Measurements from ENCODE around the gene SEBOX.
"Not testable (repeated sequence)": the region's sequence is repeated elsewhere in the genome, so short reads cannot be mapped to it uniquely, and the experiment has no call there.

Gene SEBOX

DNA sequence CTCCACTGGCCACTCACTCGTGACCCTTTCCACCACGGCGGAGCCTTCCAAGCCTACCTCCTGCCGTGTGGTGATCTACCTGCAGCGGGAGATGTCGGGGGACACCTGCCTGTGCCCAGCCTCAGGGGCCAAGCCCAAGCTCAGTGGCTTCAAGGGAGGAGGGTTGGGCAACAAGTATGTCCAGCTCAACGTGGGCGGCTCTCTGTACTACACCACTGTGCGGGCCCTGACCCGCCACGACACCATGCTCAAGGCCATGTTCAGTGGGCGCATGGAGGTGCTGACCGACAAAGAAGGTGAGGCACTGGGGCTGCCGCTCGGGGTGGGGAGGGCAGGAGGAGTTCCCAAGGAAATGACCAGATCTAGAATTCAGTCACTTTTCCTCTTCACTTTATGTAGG is 25.6 kb downstream of the SEBOX start:
- peaks cover 63% of the 10 kb centered on the region for H3K36me3 ChIP-seq (ENCODE audit: insufficient read depth, insufficient read length, low read length)
- no peak for TF ChIP-seq YY1 (IDR thresholded peaks at IDR 0.05; ENCODE audit: insufficient read depth, insufficient read length)
- TF ChIP-seq ZNF274 (IDR thresholded peaks at IDR 0.05; ENCODE audit: low read depth, low read length), result no peak
- no peak for TF ChIP-seq SUZ12 (IDR thresholded peaks at IDR 0.05; ENCODE audit: extremely low read depth, insufficient read depth, insufficient read length)
- no peaks in the 10 kb centered on the region for H3K4me1 ChIP-seq (ENCODE audit: insufficient read depth, insufficient read length)
- no peaks in the 10 kb centered on the region for H3K27me3 ChIP-seq (ENCODE audit: insufficient read depth, insufficient read length)
- H3K9ac ChIP-seq (ENCODE audit: insufficient read length, low read depth), result no peak overlapping the region
- H3K4me3 ChIP-seq (ENCODE audit: insufficient read length, low read depth), result no peak overlapping the region
- no peak for DNase-seq (ENCODE audit: low read depth, low spot score)
- no peaks in the 10 kb centered on the region for H3K9me3 ChIP-seq (ENCODE audit: insufficient read depth, low read length)

DNA sequence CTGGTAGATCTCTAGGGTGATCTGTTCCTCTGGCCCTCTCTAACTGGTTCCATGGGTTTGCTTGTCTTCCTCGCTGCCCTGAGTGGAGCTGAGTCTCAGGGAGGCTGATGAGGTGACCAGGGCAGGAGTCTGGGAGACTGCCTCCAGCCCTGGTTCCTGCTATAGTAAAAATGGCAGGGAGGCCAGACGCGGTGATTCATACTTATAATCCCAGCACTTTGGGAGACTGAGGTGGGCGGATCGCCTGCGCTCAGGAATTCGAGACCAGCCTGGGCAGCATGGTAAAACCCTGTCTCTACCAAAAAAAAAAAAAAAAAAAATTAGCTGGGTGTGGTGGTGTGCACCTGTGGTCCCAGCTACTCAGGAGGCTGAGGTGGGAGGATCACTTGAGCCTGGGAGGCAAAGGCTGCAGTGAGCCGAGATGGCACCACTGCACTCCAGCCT is 26.2 kb downstream of the SEBOX start:
- peaks cover 56% of the 10 kb centered on the region for H3K36me3 ChIP-seq (ENCODE audit: insufficient read depth, insufficient read length, low read length)
- H3K9me3 ChIP-seq (ENCODE audit: insufficient read depth, low read length); H3K4me3 ChIP-seq (ENCODE audit: insufficient read length, low read depth); DNase-seq (ENCODE audit: low read depth, low spot score); H3K27me3 ChIP-seq (ENCODE audit: insufficient read depth, insufficient read length); H3K4me1 ChIP-seq (ENCODE audit: insufficient read depth, insufficient read length); H3K9ac ChIP-seq (ENCODE audit: insufficient read length, low read depth): not testable (repeated sequence)

DNA sequence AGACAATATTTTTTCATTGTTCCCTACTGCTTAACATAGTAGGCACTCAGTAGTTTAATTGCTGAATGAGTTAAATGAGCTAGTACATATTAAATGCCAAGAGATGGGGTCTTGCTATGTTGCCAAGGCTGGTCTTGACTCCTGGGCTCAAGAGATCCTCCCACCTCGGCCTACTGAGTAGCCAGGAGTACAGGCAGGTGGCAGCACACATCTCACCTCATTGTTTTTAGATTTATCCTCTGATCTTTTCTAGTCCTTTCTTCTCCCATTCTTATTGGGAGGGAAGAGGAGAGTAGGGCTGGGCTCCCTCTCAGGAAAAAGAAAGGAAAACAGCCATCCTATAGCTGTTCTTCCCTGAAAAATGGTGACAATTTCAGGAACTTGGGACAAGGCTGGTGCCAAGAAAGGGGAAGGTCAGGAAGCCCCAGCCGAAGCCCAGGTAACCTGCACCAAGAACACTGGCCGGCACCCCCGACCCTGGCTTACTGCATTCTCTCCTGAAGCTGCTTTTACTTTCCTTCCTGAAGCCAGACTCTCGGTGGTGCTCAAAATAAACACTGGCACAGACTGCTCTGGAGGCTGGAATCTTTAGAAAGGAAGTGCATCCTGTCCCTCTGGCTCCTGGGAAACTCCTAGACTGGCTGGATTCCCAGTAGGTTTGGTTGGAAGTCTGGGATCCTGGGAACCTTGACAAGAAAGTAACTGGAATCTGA is 26.8 kb downstream of the SEBOX start:
- Histone ChIP-seq H3K9ac (ENCODE audit: insufficient read length, low read depth) (no peak overlapping the region), H3K9me3 (ENCODE audit: insufficient read depth, low read length) (no peaks in the 10 kb centered on the region), H3K36me3 (ENCODE audit: insufficient read depth, insufficient read length, low read length) (peaks cover 51% of the 10 kb centered on the region), H3K27me3 (ENCODE audit: insufficient read depth, insufficient read length) (no peaks in the 10 kb centered on the region), H3K4me3 (ENCODE audit: insufficient read length, low read depth) (no peak overlapping the region), H3K4me1 (ENCODE audit: insufficient read depth, insufficient read length) (no peaks in the 10 kb centered on the region)
- no peak for TF ChIP-seq SUZ12 (IDR thresholded peaks at IDR 0.05; ENCODE audit: extremely low read depth, insufficient read depth, insufficient read length)
- no peak for TF ChIP-seq ZNF274 (IDR thresholded peaks at IDR 0.05; ENCODE audit: low read depth, low read length)
- no peak for TF ChIP-seq YY1 (IDR thresholded peaks at IDR 0.05; ENCODE audit: insufficient read depth, insufficient read length)
- DNase-seq (ENCODE audit: low read depth, low spot score), result no peak

DNA sequence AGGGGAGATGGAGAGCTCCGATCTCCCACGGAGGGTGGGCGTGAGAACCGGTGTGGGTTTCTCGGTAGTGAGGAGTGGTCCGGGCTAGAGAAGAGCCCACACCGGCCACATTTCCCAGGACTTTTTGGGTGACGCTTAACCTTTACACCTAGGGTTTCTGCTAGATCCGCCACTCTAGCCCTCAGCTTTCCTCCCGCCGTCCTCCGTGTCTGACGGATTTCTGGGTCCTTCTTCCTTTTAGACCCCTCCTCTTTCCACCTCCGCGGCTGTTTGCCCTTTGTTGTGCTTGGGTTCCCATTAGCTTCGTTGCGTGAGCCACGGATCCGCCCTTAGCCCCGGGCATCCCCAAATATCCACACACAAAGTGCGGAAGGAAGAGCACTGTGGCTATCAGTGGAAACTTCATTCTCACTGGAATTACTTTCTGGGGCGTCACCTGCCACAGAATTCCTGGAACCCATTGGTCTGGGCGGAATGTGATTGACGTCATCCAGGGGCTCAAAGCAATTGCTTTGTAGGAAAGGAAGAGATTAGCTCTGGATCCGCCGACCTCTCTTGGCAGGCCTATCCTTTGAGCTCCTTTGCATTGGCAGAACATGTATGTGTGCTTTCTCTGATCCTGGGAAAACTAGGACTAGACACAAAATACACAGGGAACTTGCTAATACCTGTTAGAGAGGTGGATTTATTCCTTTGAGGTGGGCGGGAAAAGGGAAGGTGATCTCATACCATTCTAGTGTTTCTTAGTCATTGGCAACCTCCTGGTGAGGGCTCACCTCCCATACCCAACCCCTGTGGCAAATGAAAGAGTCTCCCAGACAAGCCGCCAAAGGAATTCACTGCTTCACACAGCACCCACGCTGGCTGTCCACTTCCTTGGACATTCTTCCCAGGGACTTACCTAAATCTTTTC is 28.8 kb downstream of the SEBOX start:
- H3K9ac ChIP-seq (ENCODE audit: insufficient read length, low read depth), result peak overlapping the region; percentile 74
- H3K4me3 ChIP-seq (ENCODE audit: insufficient read length, low read depth), result peak overlapping the region; percentile 71
- no peaks in the 10 kb centered on the region for H3K4me1 ChIP-seq (ENCODE audit: insufficient read depth, insufficient read length)
- H3K36me3 ChIP-seq (ENCODE audit: insufficient read depth, insufficient read length, low read length), result peaks cover 38% of the 10 kb centered on the region
- H3K9me3 ChIP-seq (ENCODE audit: insufficient read depth, low read length), result no peaks in the 10 kb centered on the region
- TF ChIP-seq YY1 (IDR thresholded peaks at IDR 0.05; ENCODE audit: insufficient read depth, insufficient read length) (no peak), ZNF274 (IDR thresholded peaks at IDR 0.05; ENCODE audit: low read depth, low read length) (no peak), SUZ12 (IDR thresholded peaks at IDR 0.05; ENCODE audit: extremely low read depth, insufficient read depth, insufficient read length) (no peak)
- peak; percentile 52 for DNase-seq (ENCODE audit: low read depth, low spot score)
- H3K27me3 ChIP-seq (ENCODE audit: insufficient read depth, insufficient read length), result no peaks in the 10 kb centered on the region

DNA sequence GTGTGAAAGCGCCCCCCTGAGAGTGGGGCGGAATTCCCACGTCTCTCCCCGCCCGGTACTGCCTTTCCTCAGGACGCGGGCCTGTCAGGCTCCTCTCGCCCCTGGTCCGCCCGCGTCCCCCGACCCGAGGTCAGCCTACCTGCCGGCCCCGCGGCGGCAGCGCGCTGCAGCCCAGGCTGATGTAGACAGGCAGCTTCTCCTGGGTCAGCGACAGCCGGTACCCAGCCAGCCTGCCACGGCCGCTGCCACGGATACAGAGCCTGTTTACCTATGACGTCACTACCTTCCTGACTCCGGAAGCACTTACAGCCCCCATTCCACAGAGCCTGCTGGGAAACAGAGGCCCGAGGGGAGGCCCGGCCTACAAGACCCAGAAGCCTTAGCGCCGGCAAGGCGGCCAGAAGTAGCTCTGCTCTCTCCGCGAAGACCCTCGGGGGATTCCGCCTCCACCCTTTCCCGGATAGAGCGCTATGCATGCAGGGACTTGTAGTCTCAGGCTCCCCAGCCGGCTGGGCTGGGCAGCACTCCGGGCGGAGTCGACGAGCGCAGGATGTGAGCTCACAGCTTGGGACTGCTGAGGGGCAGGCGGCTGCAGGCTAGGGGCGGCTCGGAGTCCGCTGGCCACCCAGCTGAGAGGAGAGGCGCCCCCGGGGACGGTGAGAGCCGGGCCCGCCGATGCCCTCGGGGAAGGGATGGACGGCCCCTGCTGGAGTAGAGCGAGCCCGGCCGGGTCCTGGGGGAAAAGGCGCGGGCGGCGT is 29.6 kb downstream of the SEBOX start, which contains the start of the genes IFT20 and TNFAIP1:
IFT20 (minus strand) TSS at position 272 of the 758 bp plus-strand sequence. CDS start 3,487 bp downstream, outside the sequence.
TNFAIP1 (plus strand) TSS at position 561 of the 758 bp plus-strand sequence. CDS start 3,761 bp downstream, outside the sequence.
- no peak for TF ChIP-seq ZNF274 (IDR thresholded peaks at IDR 0.05; ENCODE audit: low read depth, low read length)
- TF ChIP-seq YY1 (IDR thresholded peaks at IDR 0.05; ENCODE audit: insufficient read depth, insufficient read length), result no peak
- no peak for TF ChIP-seq SUZ12 (IDR thresholded peaks at IDR 0.05; ENCODE audit: extremely low read depth, insufficient read depth, insufficient read length)
- H3K9me3 ChIP-seq (ENCODE audit: insufficient read depth, low read length), result no peaks in the 10 kb centered on the region
- peaks cover 38% of the 10 kb centered on the region for H3K36me3 ChIP-seq (ENCODE audit: insufficient read depth, insufficient read length, low read length)
- peak; percentile 98 for DNase-seq (ENCODE audit: low read depth, low spot score)
- peak within 1 kb of the TSS; percentile 74 for H3K9ac ChIP-seq (ENCODE audit: insufficient read length, low read depth)
- peak within 1 kb of the TSS; percentile 71 for H3K4me3 ChIP-seq (ENCODE audit: insufficient read length, low read depth)
- H3K27me3 ChIP-seq (ENCODE audit: insufficient read depth, insufficient read length), result no peaks in the 10 kb centered on the region
- H3K4me1 ChIP-seq (ENCODE audit: insufficient read depth, insufficient read length), result no peaks in the 10 kb centered on the region

DNA sequence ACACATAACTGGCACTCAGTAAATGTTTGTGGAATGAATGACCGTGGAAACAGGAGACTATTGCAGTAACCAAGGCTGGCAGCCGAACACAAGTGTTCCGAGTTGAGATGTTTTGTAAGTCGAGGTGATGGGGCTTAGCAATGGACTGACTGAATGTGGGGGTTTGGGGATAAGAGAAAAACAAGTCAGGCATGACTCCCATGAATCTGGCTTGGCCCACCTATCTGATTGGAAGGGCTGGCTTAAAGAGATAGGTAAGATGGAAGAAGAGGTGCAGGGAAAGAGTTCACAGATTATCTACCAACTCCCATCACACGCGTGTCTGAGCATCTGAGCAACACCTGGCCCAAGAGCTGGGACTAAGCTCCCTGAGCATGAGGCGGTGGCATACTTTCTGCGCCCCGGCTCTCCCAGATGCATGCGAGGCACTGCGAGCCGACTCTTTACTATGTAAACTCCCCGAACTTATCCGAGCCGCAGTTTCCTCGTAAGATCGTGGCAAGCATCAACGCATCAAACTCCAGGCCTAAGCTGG is 30.3 kb downstream of the SEBOX start:
- no peak for TF ChIP-seq SUZ12 (IDR thresholded peaks at IDR 0.05; ENCODE audit: extremely low read depth, insufficient read depth, insufficient read length)
- peaks cover 32% of the 10 kb centered on the region for H3K36me3 ChIP-seq (ENCODE audit: insufficient read depth, insufficient read length, low read length)
- H3K9me3 ChIP-seq (ENCODE audit: insufficient read depth, low read length), result no peaks in the 10 kb centered on the region
- H3K27me3 ChIP-seq (ENCODE audit: insufficient read depth, insufficient read length), result no peaks in the 10 kb centered on the region
- no peak for DNase-seq (ENCODE audit: low read depth, low spot score)
- peak overlapping the region; percentile 71 for H3K4me3 ChIP-seq (ENCODE audit: insufficient read length, low read depth)
- H3K9ac ChIP-seq (ENCODE audit: insufficient read length, low read depth), result peak overlapping the region; percentile 65
- no peaks in the 10 kb centered on the region for H3K4me1 ChIP-seq (ENCODE audit: insufficient read depth, insufficient read length)

Measured in NT2/D1 (cell line).